Activated CD8-positive, alpha-beta memory T cell treated with anti-CD3 and anti-CD28 coated beads for 4 hours (primary cell): ENCODE data around the gene ADAM23.

ENCODE experiments used
- DNase-seq, 2 donors: peaks; one replicate each; pipeline ENCODE4 v3.0.0-alpha.2; 2020; ENCODE audit warnings: low read depth in 2 of 2

The ADAM23 gene

DNA sequence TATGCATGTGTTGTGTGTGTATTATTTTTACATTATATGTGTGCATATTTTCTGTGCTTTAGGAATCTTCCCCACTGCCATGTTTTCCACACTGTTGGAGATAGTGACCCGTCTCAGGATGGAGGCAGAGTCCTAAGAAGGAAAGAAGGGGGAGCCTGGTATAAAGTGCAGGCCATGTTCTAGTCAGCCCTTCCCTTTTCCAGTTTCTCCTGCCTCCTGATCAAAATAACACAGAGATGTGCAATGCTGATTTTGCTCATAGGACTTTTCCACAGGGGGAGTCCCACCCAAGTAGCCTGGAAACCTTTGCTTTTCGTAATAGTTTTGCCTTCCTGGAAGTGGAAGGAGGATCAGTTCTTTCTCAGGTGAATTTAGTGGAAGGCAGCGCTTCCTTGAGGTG is 126.1 kb downstream of the ADAM23 start:
- no peak for DNase-seq

DNA sequence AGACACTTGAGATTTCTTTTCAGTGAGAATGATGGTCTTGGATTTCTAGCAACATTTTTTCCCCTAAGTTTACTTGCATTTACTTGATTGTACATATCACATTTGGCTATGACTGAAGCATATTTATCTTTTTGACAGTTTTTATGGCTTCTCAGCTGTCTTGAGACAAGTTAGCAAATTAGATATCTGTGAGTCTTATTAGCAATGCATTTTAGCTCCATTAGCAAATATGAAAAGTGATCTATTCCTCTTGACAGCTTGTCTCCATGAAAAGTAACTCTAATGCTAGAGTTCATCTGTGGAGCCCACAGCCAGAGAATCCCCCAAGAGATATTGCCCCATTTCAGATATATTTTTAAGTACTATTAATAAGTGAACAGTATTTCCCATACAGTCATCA is 126.9 kb downstream of the ADAM23 start:
- DNase-seq = no peak

DNA sequence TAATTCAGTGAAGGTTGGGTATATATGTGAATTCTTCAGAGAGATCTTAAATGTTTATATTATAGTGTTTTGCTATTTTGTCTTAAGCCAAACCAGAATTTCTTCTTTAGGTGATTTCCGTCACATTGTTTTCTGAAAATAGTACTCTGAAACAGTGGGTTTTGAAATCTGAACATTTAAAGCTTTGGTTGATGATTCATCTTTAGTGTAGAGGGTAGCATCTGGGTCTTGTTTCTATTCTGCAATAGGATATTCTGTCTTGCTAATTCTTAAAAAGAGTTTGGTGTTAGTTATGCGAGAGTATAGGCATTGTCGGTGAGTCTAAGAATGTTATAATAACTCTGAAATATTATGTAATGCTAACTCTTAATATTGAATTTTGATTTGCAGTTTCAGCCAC is 129.4 kb downstream of the ADAM23 start:
- DNase-seq = no peak

DNA sequence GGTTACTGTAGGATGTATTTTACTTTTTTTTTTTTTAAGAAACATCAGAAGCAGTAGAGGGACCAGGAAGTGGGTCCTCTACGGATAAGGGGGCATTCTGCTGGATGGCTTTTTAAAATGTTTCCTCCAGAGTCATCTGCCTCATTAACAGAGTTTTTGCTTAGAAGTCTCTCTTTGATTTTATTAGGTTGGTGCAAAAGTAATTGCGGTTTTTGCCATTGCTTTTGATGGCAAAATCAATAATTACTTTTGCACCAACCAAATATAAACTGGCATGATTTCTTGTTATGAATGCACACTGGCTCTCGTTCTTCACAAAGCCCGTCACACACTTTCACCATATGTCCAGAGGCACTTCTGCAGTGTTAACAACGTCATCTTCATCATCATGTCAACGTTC is 130.5 kb downstream of the ADAM23 start:
- no peak for DNase-seq

DNA sequence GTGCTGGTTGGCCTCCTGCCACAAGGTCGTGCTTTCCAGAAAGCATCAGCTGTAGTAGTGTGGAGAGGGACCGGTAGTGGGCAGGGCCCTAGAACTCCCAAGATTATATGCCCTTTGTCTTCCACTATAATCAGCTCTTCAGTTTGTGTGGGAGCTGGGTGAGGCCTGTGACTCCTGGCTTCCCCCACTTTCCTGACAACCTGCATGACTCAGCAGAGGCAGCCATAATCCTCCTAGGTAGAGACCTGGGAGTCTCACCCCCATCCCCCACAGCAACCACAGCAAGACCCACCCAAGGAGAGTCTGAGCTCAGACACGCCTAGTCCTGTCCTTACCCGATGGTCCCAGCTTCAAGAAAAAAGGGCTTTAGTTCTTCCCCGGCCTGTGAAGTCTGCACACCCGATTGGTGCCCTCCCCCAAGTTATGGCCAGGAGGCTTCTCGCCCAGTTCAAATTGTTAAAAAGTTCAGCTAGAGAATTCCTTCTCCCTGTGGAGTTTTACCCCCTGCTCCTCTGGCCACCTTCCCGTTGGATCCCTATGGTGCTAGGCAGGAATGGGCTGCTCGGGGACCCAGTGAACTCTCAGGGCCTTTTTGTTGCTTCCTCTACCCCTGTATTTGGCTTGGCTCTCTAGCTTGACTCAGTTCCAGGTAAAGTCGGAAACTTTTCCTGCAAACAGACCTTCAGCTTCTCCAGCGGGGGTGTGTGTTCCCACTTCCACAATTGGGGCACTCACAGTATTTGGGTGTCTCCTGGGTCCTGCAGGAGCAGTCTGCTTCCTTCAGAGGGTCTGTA is 141.2 kb downstream of the ADAM23 start:
- DNase-seq = no peak

DNA sequence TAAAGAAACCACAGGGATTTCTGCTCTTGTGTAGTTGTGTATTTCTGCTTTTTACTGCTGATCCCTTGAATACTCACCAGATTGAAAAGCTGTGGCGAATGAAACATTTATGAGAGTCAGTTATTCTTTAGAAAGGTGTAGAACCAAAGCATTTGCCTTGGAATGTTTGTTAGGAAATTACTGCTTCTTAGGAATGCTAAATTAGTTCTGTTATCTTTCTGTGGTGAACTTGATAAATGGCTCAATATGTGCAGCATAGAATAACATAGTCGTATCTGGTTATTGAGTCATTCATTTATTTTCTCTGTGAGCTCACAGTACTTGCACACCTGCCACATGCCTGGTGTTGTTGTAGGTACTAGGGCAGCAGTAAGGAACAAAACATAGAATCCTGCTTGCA is 142.0 kb downstream of the ADAM23 start:
- no peak for DNase-seq

DNA sequence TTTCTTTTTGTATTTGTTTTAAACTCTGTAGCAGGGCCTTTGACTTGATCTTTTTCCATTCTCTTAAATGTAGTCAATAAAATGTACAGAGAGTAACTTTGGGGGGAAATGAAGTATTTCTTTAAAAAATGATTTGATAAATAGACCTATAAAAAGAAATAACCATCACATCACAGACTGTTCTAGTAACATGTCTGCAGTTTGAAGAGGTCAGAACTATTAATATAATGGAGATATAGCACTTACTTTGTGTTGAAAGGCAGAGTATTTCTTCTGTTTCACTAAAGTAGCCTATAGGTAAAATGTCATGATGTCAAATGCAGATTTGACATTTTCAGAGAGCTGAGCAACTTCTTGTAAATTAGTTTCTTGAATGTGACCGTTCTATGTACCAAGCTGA is 143.3 kb downstream of the ADAM23 start:
- no peak for DNase-seq

DNA sequence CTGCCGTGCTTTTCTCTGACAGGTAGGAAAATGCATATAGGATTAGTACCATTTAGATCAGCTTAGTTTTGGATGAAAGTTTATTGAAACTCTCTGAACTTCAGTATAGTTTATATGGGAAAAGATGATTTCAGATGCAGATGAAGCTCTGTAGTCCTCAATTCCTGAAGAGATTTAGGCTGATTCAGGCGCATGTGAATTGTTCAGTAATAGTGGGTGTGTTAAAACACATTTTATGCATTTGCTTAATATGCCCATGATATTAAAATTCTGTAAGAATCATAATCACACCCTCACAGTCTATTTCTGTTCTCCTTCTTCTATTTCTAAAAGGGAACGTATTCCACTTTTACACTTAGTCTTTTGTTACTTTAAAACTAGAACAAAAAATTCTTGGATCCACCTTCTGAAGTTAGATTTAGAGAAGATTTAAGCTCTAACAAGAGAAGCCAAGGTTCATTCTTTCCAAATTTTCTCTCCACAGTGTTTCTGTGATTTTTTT is 154.4 kb downstream of the ADAM23 start:
- DNase-seq = no peak

DNA sequence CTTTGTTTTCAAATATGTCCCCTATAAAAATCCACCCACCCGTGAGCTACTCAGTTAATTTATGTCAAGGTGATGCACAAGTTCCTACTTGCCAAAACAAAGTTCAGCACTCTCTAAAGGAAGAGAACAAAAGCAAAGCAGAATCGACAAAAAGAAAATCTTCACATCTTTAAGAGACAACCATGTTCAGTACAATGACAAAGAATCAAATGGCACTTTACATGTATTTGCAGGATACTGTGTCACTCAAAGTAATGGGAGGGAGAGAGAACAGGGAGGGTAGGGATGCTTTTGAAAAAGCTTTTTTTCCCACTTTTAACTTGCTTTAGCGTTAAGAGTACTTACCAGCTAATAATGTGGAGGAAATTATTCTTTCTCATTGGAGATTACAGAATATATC is 159.9 kb downstream of the ADAM23 start:
- DNase-seq = no peak

DNA sequence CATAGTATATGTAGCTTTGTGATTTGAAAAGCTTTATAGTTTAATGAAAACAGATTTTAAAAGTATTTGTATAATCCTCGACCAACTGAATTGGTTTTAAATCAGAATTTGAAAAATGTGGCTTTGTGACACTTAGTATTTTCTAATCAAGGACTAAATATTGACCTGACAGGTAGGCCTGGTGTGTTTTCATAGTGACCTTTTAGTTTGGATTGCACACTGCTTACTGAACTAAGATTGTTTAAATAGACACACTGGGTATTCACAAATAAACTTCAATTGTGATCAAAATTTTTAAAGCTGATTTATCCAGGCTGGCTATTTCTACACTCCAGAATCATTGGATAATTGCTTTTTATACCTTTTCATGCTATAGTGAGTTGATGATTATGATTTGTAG is 167.1 kb downstream of the ADAM23 start:
- DNase-seq = no peak

DNA sequence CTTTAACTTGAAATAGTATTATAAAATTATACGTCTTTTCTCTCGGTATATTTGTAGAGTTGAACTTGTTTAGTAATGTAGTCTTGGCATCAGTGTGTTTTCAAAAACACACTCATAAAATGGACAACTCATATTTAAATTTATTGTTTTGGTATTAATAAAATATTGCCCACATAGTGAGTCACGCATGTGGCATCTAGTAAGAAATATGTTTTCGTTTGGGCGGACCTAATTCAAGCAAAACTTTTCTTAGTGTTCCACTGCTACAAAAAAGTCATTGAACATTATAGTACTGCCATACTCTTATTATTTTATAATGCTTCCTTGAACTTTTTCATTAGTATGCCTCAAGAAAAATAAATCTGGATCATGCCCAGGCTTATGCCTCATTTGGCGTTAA is 167.9 kb downstream of the ADAM23 start:
- DNase-seq = no peak

DNA sequence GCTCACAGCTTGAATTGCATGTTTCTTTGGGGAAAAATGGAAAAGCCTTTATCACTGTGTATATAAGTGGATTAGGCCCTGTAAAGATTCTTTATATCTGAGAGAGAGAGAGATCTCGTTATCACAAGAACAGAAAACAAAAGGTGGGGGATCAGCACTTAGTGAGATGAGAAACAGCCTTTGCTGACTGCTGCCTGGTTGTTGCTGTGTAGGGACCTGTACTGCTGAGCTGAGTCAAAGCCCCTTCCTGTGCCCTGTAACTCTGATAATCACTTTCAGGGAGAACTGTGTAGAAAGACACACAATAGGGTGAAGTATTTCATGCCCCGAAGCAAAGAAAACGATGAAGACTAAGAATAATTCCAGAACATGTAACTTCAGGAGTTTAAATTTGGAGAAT is 168.4 kb downstream of the ADAM23 start:
- DNase-seq = no peak

DNA sequence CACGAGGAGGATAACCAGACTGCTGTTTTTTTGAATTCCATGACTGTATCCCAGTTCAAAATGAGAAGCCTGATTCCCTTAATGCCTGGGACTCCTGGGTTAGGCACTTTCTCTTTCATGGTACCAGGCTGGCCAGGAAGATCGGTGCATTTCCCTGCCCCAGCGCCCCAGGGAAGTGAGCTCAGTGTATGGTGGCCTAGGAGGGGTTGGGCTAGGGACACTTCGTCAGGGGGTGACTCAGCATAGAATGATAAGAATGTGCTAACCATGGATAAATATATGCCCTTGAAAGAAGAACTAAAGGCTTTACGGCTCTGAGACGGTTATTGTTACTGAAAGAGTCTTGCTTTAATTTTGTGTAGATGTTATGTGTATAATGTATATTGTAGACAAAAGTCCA is 171.5 kb downstream of the ADAM23 start:
- DNase-seq = no peak

DNA sequence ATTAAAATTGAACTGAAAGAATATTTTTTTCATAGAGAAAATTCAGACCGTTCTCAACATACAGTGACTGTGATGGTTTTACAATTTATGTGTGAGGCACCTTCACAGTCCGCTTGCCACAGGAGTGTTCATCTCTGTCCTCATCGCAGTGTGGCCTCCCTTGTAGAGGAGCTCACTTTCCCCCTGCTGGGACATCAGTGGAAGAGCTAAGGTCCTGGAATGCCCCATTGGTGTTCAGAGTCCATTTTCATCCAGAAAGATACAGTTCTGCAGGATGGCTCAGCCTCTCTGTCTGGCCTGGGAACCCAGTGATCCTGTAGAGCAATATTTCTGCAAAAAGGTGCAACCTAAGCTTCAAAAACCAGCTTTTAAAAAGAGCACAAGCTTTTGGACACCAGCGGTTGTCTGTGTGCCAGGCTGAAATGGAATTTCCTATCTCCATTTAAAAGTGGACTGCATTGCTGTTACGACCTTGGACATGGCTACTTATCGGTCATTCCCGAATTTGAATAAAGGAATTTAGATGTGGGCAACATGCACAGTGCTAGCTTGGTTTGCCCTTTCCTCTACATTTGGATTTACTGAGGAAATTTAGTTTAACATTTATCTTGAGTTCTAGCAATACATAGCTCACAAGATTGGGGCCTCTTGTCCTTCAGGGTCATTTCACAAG is 172.2 kb downstream of the ADAM23 start:
- DNase-seq = no peak

DNA sequence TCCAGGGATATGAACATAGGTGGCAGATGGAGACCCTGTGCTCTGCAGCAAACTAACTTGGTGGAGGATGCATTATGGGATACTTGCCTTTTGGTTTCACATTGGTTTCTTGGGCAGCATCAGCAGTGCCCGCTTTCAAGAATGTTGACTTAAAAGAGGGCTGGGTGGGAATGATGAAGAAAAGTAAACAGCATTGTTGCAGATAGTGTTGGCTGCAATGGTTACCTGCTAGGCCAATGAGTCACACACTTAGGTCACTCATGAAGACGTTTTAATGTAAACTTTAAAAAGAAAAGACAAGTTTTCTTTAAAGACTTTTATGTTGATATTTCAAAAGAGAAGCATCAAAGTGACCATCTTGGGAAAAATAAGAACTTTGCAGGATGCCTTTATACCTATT is 172.8 kb downstream of the ADAM23 start:
- DNase-seq = no peak

DNA sequence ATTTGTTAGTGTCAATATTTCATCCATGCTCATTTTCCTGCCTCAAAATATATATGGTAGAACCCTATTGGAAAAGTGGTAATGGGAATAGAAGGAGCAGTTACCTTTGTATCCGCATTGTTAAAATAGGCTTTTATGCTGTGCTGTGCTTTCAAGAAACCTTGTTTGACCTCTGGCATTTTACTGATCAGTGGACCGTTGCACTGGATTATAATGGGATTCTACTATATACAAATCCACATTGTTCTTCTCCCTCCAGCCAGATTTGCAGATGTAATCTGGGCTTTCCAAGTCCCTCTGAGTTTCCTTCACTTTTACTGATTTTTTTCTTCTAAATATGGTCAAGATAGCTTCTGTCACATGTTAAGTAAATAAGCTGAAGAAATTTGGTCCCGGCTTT is 175.7 kb downstream of the ADAM23 start:
- DNase-seq = no peak

DNA sequence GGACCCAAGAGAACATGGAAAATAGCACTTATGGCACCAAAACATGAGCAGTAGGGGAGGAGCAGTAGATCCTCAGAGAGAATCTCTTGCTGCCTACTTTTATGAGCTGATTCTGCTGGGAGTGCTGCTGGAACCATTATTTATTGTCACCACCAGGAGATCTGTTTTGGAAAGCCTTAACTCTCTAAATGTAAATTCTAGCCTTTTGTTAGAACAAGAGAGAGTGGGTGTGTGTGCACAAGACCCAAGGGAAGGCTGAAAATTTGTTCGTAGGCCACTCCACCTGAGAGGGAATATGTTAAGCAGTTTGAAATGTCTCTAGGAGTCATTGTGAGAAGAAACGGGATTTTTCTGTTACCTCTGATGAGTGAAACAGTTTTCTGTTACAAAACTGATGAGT is 182.8 kb downstream of the ADAM23 start:
- no peak for DNase-seq

DNA sequence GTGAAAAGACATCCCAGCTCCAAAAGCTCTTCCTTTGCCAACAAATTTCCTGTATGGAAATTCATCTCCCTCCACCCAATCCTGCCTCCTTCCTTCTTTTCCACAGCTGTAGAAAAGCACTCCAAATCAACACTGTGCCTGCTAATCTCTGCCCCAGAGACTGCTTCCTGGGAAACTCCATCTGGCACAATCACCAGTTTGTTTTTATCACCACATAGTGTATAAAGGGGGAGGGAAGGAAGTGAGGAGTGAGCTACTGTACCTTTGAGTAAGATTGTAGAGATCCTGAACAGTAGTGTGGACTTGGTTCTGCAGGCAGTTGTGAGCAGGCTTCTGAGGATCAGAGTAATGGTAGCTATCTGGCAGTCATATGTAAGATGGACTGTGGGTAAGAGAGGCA is 184.3 kb downstream of the ADAM23 start:
- DNase-seq = no peak

DNA sequence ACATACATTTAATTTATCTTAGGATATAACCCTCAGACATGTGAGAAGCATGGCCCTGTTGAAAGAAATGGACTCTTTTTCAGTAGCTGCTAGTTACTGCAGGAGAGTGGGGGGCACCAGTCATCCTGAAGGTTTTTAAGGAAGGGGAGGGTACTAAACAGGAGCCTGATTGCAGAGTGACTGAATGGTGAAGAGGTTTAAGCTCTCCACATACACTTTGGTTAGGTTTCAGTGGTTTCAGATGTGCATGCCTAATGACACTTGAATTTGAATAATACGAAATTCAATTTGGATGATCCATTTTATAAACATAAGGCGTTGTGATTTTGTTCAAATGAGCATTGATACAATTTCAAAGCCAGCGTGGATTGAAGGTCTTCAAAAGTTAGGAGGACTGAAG is 188.0 kb downstream of the ADAM23 start:
- DNase-seq = no peak

DNA sequence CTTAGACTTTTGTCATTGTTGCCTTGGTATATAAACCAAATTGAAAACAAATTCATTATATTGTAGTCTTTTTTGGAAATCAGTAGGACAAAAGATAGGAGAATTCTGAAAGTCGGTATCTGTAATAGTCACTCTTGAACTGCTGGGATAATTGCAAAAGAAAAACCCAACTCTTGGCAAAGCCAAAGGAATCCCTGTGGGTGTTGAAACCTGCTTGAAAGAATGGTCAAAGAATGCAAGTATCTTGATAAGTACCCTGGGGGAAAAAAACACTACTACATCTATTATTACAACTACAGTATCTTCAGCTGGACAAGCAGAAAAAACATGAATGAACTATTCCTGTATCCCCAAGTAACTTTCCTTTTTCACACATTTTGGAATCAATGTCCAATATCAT is 191.7 kb downstream of the ADAM23 start:
- DNase-seq = no peak

DNA sequence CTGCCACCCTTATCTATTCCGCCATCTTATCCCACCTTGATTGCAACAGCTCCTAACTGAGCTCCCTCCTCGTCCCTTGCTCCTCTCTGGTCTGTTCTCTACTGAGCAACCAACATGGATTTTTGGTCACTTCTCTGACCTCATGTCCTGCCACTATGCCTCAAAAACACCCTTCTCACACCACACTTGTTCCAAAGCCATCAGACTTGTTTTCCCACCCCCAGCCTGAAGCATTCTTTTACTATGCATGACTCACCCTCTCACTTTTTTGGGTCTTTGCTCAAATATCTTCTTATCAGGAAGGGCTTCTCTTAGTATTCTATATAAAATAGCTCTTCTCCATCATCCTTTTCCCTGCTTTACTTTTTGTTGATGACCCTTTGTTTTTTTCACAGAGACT is 196.3 kb downstream of the ADAM23 start:
- DNase-seq = no peak

DNA sequence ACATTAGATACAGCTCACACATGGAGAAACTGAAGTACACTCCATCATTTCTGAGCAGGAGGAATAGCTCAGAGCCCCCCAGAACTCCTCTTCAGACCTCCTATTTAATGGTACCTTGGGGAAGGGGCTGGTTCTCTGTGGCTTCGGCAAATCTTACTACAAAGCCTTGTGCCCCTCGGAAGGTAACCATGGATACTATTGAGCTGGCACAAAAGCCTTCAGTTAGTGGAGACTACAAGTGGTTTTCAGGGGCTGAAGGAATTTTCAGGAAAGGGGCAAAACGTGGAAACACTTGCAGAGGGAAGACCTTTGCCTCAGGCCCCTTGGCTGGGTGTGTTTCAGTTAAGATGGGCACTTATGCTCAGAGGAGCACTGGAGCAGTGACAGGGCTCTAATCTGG is 197.9 kb downstream of the ADAM23 start:
- DNase-seq = no peak
